ENCODE measurements around the gene PODNL1. TPM values are rescaled to one million over a fixed set of nuclear protein-coding genes. Genes with fewer than 3 reads are reported as not detected.

The PODNL1 gene
- total and polyA plus RNA-seq, 2 of the 13 experiments (the other 11 are each of a cell fraction or from before 2014, with no cell fraction given) = 0.18 TPM; not detected in 1

DNA sequence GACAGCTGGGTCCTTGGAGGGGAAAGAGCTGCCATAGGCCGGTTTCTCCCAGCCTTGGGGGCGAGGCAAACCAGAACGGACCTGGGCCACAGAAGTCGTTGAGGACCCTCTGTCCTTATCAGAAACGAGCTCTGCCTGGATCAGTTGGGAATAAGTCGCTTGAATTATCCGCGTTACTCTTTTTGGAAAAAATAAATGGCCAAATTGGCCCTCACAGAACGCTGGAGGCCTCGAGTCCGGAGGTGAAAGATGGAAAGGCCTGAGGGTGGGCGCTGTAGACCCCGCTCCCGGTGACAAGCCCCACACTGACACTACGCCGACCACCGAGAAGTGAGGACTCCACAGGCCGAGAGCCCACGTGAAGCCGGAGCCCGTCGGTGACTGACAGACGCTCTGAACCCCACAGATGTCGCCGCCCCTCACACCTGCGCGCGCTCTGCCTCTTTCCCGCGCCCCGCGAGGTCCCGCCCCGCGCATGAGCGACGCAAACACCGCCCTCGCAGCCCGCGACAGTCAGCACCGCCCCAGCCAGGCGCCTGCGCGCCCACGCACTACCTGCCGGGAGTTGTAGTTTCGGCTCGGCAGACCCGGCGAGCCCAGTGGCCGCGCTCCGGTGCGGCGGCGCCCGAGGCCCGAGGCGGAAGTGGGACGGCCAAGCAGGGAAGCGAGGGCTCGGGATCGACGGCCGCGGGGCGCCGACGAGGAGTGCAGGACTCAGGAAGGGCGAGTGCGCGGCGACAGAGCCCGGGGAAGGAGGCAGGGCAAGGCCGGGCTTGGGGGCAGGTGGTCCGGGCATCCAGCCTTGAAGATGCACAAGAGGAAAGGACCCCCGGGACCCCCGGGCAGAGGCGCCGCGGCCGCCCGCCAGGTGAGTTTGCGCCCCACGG lies 32.3 kb downstream of the PODNL1 start, which contains the start of the genes BRME1 and CC2D1A (continued):
- TF ChIP-seq ZNF687 (CRISPR knock-in tag; IDR thresholded peaks at IDR 0.05) (peak; percentile 98), POLR2G (IDR thresholded peaks at IDR 0.05; ENCODE audit: low read depth, low read length) (peak; percentile 73), NCOA1 (CRISPR knock-in tag; IDR thresholded peaks at IDR 0.05) (peak; percentile 48; the same call in 1 of the 2 replicates), ZNF546 (CRISPR knock-in tag; conservative IDR thresholded peaks at IDR 0.05) (peak; percentile 95), IKZF4 (CRISPR knock-in tag; IDR thresholded peaks at IDR 0.05; ENCODE audit: borderline replicate concordance, low read depth, not compliant biosample characterization) (peak; percentile 95), MAFK (conservative IDR thresholded peaks at IDR 0.05 in 1 of 2, IDR thresholded peaks at IDR 0.05 in 1 of 2; ENCODE audit: low read length in 2 of 2) (no peak), SNAPC4 (CRISPR knock-in tag; IDR thresholded peaks at IDR 0.05) (0 out of 2 replicates have a peak, but pooled peaks have one; percentile 6), RAD21 (CRISPR knock-in tag; IDR thresholded peaks at IDR 0.05) (no peak), ZZZ3 (CRISPR knock-in tag; IDR thresholded peaks at IDR 0.05; ENCODE audit: borderline replicate concordance) (no peak; the same call in 1 of the 2 replicates), ATF5 (CRISPR knock-in tag; IDR thresholded peaks at IDR 0.05; ENCODE audit: low read depth) (no peak; the same call in 1 of the 2 replicates), SUZ12 (IDR thresholded peaks at IDR 0.05; ENCODE audit: low read depth, low read length) (peak; percentile 74), ZNF609 (CRISPR knock-in tag; IDR thresholded peaks at IDR 0.05; ENCODE audit: borderline replicate concordance) (no peak)
